HG03103 (cell line): ENCODE results near the gene IFI35.
"Not testable (repeated sequence)": the region's sequence is repeated elsewhere in the genome, so short reads cannot be mapped to it uniquely, and the experiment has no call there.

Experiments
- ATAC-seq: cut with Tn5 transposase; IDR thresholded peaks from one replicate; pipeline ENCODE4 v1.9.1; 2021; ENCODE audit warnings: low read depth; ENCODE audit not compliant: unreplicated experiment

Gene IFI35

DNA sequence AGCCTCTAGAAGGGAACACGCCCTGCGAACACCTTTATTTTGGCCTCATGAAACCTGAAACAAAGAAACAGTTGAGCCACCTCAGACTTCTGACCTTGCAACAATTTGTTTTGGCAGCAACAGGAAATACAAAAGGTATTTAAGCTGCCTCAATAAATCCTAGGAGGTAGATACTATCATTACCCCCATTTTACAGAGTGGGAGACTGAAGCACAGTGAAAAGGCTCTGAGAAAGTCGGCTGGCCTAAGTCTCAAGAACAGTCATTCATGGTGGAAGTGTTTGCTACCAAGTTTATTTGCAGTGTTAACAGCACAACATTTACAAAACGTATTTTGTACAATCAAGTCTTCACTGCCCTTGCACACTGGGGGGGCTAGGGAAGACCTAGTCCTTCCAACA is 37.4 kb downstream of the IFI35 start:
- no peak for ATAC-seq

DNA sequence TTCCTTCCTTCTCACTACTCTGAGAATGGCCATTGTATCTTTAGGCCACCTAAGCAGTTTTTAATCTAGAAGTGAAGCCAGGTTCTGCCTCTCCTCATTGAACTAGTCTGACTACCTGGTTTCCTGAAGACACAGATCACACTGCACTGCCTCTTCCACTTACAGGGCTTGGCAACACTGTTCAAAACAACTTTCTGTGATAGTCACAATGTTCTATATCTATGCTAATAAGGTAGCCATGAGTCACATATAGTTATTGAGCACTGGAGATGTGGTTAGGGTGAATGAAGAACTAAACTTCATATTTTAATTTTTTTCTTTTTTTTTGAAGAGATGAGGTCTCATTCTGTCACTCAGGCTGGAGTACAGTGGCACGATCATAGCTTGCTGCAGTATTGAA is 45.4 kb downstream of the IFI35 start:
- ATAC-seq, result no peak

- ATAC-seq, result not testable (repeated sequence)
Measured at GRCh38 chr17:43053008-43053407, 46.4 kb downstream of the IFI35 start.

- ATAC-seq, result no peak
Measured at GRCh38 chr17:43056051-43056450, 49.5 kb downstream of the IFI35 start.

- no peak for ATAC-seq
Measured at GRCh38 chr17:43062984-43063638, 56.5 kb downstream of the IFI35 start.
